Kidney (tissue), 14 donors: ENCODE results near the gene ADCY6. TPM values are rescaled to one million over a fixed set of nuclear protein-coding genes. Genes with fewer than 3 reads are reported as not detected.

Experiments
- DNase-seq, 5 donors: peaks; one replicate each; pipeline ENCODE4 v3.0.0-alpha.2; 2013 to 2020
- FAIRE-seq: peaks from 2 replicates; lab custom pipeline; 2012; peaks lifted over from hg19 to GRCh38; lab: Jason Lieb, UNC
- H3K27ac ChIP-seq, 2 donors: one replicate each; pipeline ENCODE4 v1.7.0; 2013; ENCODE audit warnings: low read depth in 2 of 2, low read length in 2 of 2, inconsistent platforms in 1 of 2
- H3K27me3 ChIP-seq: one replicate; pipeline ENCODE4 v1.7.1; 2013; ENCODE audit warnings: low read length, inconsistent platforms; ENCODE audit not compliant: control insufficient read depth, insufficient read depth
- H3K36me3 ChIP-seq, 3 donors: one replicate each; pipeline versions ENCODE4 v1.7.0 to v1.7.1; 2013; ENCODE audit warnings: low read length in 3 of 3, control low read depth in 1 of 3, inconsistent platforms in 1 of 3; ENCODE audit not compliant: insufficient read depth in 3 of 3, control insufficient read depth in 2 of 3
- H3K4me1 ChIP-seq, 3 donors: one replicate each; pipeline versions ENCODE4 v1.7.0 to v1.7.1; 2013; ENCODE audit warnings: low read length in 3 of 3, inconsistent platforms in 1 of 3, low read depth in 1 of 3; ENCODE audit not compliant: control insufficient read depth in 2 of 3, insufficient read depth in 2 of 3
- H3K4me3 ChIP-seq, 3 donors: one replicate each; pipeline versions ENCODE4 v1.7.0 to v1.8.1; 2013; ENCODE audit warnings: low read length in 3 of 3, control low read depth in 1 of 3, inconsistent platforms in 1 of 3
- H3K9ac ChIP-seq, 3 donors: one replicate each; pipeline versions ENCODE4 v1.7.0 to v1.7.1; 2013; ENCODE audit warnings: low read length in 3 of 3, control low read depth in 1 of 3, inconsistent platforms in 1 of 3
- H3K9me3 ChIP-seq, 3 donors: one replicate each; pipeline versions ENCODE4 v1.7.0 to v1.7.1; 2013; ENCODE audit warnings: low read length in 3 of 3, control low read depth in 1 of 3, inconsistent platforms in 1 of 3; ENCODE audit not compliant: control insufficient read depth in 2 of 3, insufficient read depth in 1 of 3
- CTCF ChIP-seq: IDR thresholded peaks from 3 replicates; pipeline ENCODE4 v1.5.1; 2012; ENCODE audit warnings: mild to moderate bottlenecking, moderate library complexity, borderline replicate concordance; ENCODE audit not compliant: insufficient read depth; ENCODE audit errors: extremely low read depth
- intact Hi-C: fragments of 100-400 bp; cut with DNase I; formaldehyde crosslinking; loops from one replicate; pipeline ENCODE4 v1.11.1; 2022
- polyA plus RNA-seq: library from polyadenylated mRNA; stranded (reverse); fragments of 350-450 nt; fragmentation: Illumina TruSeq; extraction: RNeasy Lipid Tissue Mini Kit (QIAGEN cat#74804); gene quantifications from one replicate; pipeline ENCODE4 v1.2.3, GENCODE V29; 2014; ENCODE audit warnings: low read depth, low replicate concordance; ENCODE audit not compliant: insufficient read depth
- total RNA-seq: library from RNA; stranded (reverse); fragmentation: NEBNext Ultra II Directional; extraction: Animal tissue kit (Norgen Biotek cat#: 25700); gene quantifications from one replicate; pipeline ENCODE4 v1.2.1, GENCODE V29; 2021
- donor health status: control.
- donor health status: control.
- donor health status: control.
- donor health status: control.
- donor health status: control.
- donor health status: DM: yes; HTN: yes; CAD: no.
- donor health status: Normal renal cell carcinoma (clear cell type).

ADCY6 gene
- total and polyA plus RNA-seq, 2 donors from 2014 or later, result 27.3 to 66.9 TPM

DNA sequence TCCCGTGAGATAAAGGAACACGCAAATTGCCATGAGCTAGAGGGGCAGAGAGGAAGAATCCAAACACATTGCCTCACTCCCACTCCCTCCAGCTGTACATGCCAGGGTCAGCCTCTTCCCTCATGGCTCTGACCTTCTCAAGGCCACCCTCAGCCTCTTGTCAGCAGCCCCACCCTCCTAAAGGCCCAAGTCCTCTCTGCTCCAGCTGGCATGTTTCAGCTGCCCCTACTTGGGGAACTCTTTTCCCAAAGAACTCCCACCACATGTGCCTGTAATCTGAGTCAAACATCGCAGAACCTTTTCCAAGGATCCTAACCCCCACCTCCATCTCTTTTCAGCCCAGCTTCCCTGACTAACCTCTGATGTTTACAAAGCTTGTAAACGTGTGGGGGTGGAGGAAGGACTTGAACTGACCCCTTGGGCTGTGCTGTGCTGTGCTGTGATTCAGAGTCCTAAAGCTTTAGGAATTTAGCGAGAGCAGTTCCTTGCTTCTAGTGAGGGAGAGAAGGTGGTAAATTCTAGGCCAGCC, 22.1 kb upstream of the ADCY6 start:
- Histone ChIP-seq H3K9ac (no peak overlapping the region), H3K27me3 (no peaks in the 10 kb centered on the region), H3K27ac (no peak overlapping the region), H3K9me3 (no peaks in the 10 kb centered on the region), H3K4me1 (peaks cover 0 to 18% (median 5%) of the 10 kb centered on the region in 3 donors), H3K4me3 (no peak overlapping the region), H3K36me3 (no peaks in the 10 kb centered on the region)
- no peak for FAIRE-seq
- no peak for TF ChIP-seq CTCF
- intact Hi-C loops, result no loop called here
- peak in 4 of 5 donors; percentile 73 to 90 (median 84) for DNase-seq

DNA sequence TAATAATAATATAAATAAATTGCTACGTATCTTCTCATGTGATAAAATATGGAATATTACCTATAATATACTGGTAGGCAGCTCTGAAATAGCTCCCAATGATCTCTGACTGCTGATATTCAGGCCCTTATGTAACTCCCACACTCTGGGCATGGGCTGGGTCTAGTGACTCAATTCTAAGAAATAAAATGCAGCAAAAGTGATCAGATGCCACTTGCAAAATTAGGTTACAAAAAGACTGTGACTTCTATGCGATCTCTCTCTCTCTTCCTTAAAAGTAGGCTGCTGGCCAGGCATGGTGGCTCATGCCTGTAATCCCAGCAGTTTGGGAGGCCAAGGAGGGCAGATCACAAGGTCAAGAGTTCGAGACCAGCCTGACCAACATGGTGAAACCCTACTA, 19.1 kb upstream of the ADCY6 start:
- FAIRE-seq, result no peak
- no peak overlapping the region for H3K27ac ChIP-seq
- H3K9ac ChIP-seq, result no peak overlapping the region
- no peaks in the 10 kb centered on the region for H3K9me3 ChIP-seq
- no peaks in the 10 kb centered on the region for H3K27me3 ChIP-seq
- peaks cover 0 to 7% (median 5%) of the 10 kb centered on the region in 3 donors for H3K4me1 ChIP-seq
- H3K36me3 ChIP-seq, result no peaks in the 10 kb centered on the region
- H3K4me3 ChIP-seq, result no peak overlapping the region
- DNase-seq, result no peak
- no peak for TF ChIP-seq CTCF
- intact Hi-C loops, result no loop called here

GRCh38 chr12:48803675-48804074, 14.8 kb upstream of the ADCY6 start:
- Histone ChIP-seq H3K4me1 (no peaks in the 10 kb centered on the region), H3K9ac (no peak overlapping the region), H3K27me3 (no peaks in the 10 kb centered on the region), H3K36me3 (no peaks in the 10 kb centered on the region), H3K4me3 (no peak overlapping the region), H3K9me3 (no peaks in the 10 kb centered on the region), H3K27ac (no peak overlapping the region)
- DNase-seq, result no peak
- intact Hi-C loops, result no loop called here
- TF ChIP-seq CTCF, result no peak
- FAIRE-seq, result no peak

DNA sequence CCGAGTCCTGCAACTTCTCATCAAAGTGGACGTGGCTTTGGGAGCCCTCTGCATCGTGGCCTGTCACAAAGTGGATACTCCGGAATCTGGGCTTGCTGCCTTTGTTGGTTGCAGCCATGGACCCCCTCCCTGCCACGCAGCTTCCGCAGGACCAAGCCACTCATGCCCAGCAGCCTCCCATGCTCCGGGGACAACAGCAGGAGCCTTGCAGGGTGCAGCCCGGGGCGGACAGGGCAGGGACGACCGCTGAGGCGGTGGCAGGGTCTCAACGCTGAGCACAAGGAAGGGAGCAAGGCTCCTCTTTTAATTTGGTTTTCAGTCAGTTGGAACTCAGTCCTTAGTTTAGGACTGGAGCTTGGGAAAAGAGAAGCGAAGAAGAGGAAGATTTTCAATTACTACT, 12.1 kb upstream of the ADCY6 start:
- Histone ChIP-seq H3K4me3 (no peak overlapping the region), H3K36me3 (no peaks in the 10 kb centered on the region), H3K4me1 (no peaks in the 10 kb centered on the region), H3K27me3 (no peaks in the 10 kb centered on the region), H3K27ac (no peak overlapping the region), H3K9ac (no peak overlapping the region), H3K9me3 (no peaks in the 10 kb centered on the region)
- FAIRE-seq (no peak), DNase-seq (no peak)
- TF ChIP-seq CTCF, result no peak
- intact Hi-C loops, result no loop called here
